GM12872 (cell line): ENCODE results near the gene ABI1.

Source experiments
- CTCF ChIP-seq: IDR thresholded peaks from 3 replicates; pipeline ENCODE4 v1.5.1; 2011; ENCODE audit warnings: low read depth, mild to moderate bottlenecking, low read length, moderate library complexity; ENCODE audit not compliant: insufficient read depth

Gene ABI1

GRCh38 chr10:26821699-26822570 is 38.8 kb downstream of the ABI1 start:
- no peak for TF ChIP-seq CTCF

GRCh38 chr10:26815500-26815899 is 45.3 kb downstream of the ABI1 start:
- no peak for TF ChIP-seq CTCF

DNA sequence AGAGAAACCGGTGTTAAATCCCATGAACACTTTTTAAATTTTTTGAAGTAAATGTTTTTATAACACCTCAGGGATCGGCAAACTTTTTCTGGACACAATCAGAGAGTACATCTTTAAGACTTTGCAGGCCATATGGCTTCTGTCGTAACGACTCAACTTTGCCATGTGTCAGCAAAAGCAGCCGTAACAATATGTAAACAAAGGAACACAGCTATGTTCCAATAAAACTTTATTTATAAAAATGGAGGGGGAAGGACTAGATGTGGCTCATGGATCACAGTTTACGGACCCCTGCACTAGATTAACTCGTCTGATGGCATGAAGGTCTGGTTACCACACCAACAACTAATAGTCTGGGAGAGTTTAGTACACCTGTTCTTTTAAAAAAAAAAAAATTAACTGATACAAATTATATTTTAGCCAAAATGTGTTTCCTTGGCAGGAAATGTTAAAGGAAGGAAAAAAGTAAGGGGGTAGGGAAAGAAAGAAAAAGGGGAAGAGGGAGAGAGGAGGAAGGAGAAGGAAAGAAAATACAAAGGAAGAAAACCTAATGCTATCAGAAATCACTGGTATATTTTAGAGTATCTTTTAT is 50.2 kb downstream of the ABI1 start:
- TF ChIP-seq CTCF = no peak

DNA sequence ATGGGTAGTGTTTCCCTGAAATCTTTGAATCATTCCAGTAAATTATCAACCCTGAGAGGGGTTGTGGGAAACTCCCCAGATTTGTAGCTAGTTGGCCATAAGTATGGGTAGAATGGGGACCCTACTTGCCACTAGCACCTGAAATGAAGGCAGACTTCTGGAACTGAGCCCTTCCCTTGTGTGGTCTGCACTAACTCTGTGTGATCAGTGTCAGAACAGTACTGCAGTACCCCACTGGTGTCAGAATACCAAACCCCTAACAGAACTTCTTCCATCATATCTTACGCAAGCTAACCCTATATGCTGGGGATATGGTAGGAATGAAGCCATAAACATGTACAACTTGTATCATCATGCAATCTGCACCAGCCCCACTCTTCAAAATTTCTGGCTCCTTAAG is 50.8 kb downstream of the ABI1 start:
- TF ChIP-seq CTCF = no peak

- no peak for TF ChIP-seq CTCF
These were observed 53.2 kb downstream of the ABI1 start for GRCh38 chr10:26807532-26807931.

- no peak for TF ChIP-seq CTCF
These were observed 54.2 kb downstream of the ABI1 start for GRCh38 chr10:26806557-26806956.

- no peak for TF ChIP-seq CTCF
These were observed 55.1 kb downstream of the ABI1 start for GRCh38 chr10:26805567-26806245.
